ACC112 (cell line): ENCODE measurements around the gene PDE8A.

Experiments
- H2AFZ ChIP-seq: fragments of 200-600 bp; sonication (generic); one replicate; pipeline ENCODE4 v1.6.0; 2017; ENCODE audit warnings: antibody characterized with exemption, low read length; ENCODE audit not compliant: unreplicated experiment
- H3K27ac ChIP-seq: fragments of 200-600 bp; sonication (generic); 2 replicates; pipeline ENCODE4 v1.5.1; 2014; ENCODE audit warnings: low read depth, mild to moderate bottlenecking, antibody characterized with exemption, low read length, moderate library complexity
- H3K27me3 ChIP-seq: fragments of 200-600 bp; sonication (generic); 2 replicates; pipeline ENCODE4 v1.6.1; 2014; ENCODE audit warnings: mild to moderate bottlenecking, antibody characterized with exemption, low read length, moderate library complexity, mixed read lengths; ENCODE audit not compliant: insufficient read depth
- H3K36me3 ChIP-seq: fragments of 200-600 bp; sonication (generic); 2 replicates; pipeline ENCODE4 v1.6.1; 2016; ENCODE audit warnings: mild to moderate bottlenecking, antibody characterized with exemption, low read length, moderate library complexity, mixed read lengths; ENCODE audit not compliant: insufficient read depth
- H3K4me1 ChIP-seq: fragments of 200-600 bp; sonication (generic); one replicate; pipeline ENCODE4 v1.6.1; 2016; ENCODE audit warnings: low read length, mixed read lengths; ENCODE audit not compliant: insufficient read depth, unreplicated experiment, control insufficient read depth
- H3K4me3 ChIP-seq: fragments of 200-600 bp; sonication (generic); 2 replicates; pipeline ENCODE4 v1.5.1; 2014; ENCODE audit warnings: mild to moderate bottlenecking, low read depth, low read length
- H3K79me2 ChIP-seq: fragments of 200-600 bp; sonication (generic); one replicate; pipeline ENCODE4 v1.6.0; 2016; ENCODE audit warnings: low read length; ENCODE audit not compliant: control insufficient read depth, unreplicated experiment, insufficient read depth

Gene PDE8A

GRCh38 chr15:85034276-85034675, 52.6 kb downstream of the PDE8A start:
- peaks cover 30% of the 10 kb centered on the region for H3K79me2 ChIP-seq

GRCh38 chr15:85035980-85036379, 54.3 kb downstream of the PDE8A start:
- Histone ChIP-seq H3K27me3 (no peaks in the 10 kb centered on the region), H3K79me2 (peaks cover 17% of the 10 kb centered on the region), H3K27ac (no peak overlapping the region), H3K4me1 (no peaks in the 10 kb centered on the region), H2AFZ (no peak overlapping the region), H3K4me3 (no peak overlapping the region), H3K36me3 (no peaks in the 10 kb centered on the region)

More at GRCh38 chr15:85034276-85034675, 52.6 kb downstream of the PDE8A start:
- Histone ChIP-seq H2AFZ (no peak overlapping the region), H3K4me3 (no peak overlapping the region), H3K27ac (no peak overlapping the region), H3K4me1 (peaks cover 11% of the 10 kb centered on the region), H3K27me3 (no peaks in the 10 kb centered on the region), H3K36me3 (no peaks in the 10 kb centered on the region)

GRCh38 chr15:85036716-85037115, 55.1 kb downstream of the PDE8A start:
- H3K36me3 ChIP-seq = no peaks in the 10 kb centered on the region
- no peaks in the 10 kb centered on the region for H3K27me3 ChIP-seq
- H3K4me1 ChIP-seq = no peaks in the 10 kb centered on the region
- H2AFZ ChIP-seq = no peak overlapping the region
- H3K4me3 ChIP-seq = no peak overlapping the region
- H3K27ac ChIP-seq = no peak overlapping the region
- peaks cover 14% of the 10 kb centered on the region for H3K79me2 ChIP-seq

- no peak overlapping the region for H3K27ac ChIP-seq
- no peak overlapping the region for H3K4me3 ChIP-seq
- H2AFZ ChIP-seq = no peak overlapping the region
- H3K79me2 ChIP-seq = peaks cover 8% of the 10 kb centered on the region
- no peaks in the 10 kb centered on the region for H3K27me3 ChIP-seq
- H3K36me3 ChIP-seq = no peaks in the 10 kb centered on the region
- H3K4me1 ChIP-seq = no peaks in the 10 kb centered on the region
These were observed 56.0 kb downstream of the PDE8A start for GRCh38 chr15:85037641-85038040.

- H3K4me1 ChIP-seq = peaks cover 1% of the 10 kb centered on the region
- no peak overlapping the region for H3K4me3 ChIP-seq
- no peak overlapping the region for H2AFZ ChIP-seq
- H3K27ac ChIP-seq = no peak overlapping the region
- H3K27me3 ChIP-seq = no peaks in the 10 kb centered on the region
- no peaks in the 10 kb centered on the region for H3K36me3 ChIP-seq
- peaks cover 5% of the 10 kb centered on the region for H3K79me2 ChIP-seq
These were observed 59.6 kb downstream of the PDE8A start for GRCh38 chr15:85041230-85041629.

- H3K4me3 ChIP-seq = no peak overlapping the region
- H3K79me2 ChIP-seq = peaks cover 13% of the 10 kb centered on the region
- H2AFZ ChIP-seq = no peak overlapping the region
- H3K36me3 ChIP-seq = no peaks in the 10 kb centered on the region
- no peaks in the 10 kb centered on the region for H3K27me3 ChIP-seq
- H3K27ac ChIP-seq = no peak overlapping the region
- H3K4me1 ChIP-seq = peaks cover 13% of the 10 kb centered on the region
These were observed 62.7 kb downstream of the PDE8A start for GRCh38 chr15:85044251-85044853.

GRCh38 chr15:85044894-85045293, 63.2 kb downstream of the PDE8A start:
- no peak overlapping the region for H3K27ac ChIP-seq
- peaks cover 13% of the 10 kb centered on the region for H3K4me1 ChIP-seq
- no peaks in the 10 kb centered on the region for H3K36me3 ChIP-seq
- H3K27me3 ChIP-seq = no peaks in the 10 kb centered on the region
- H3K79me2 ChIP-seq = peaks cover 17% of the 10 kb centered on the region
- H3K4me3 ChIP-seq = no peak overlapping the region
- H2AFZ ChIP-seq = no peak overlapping the region

GRCh38 chr15:85045615-85046014, 64.0 kb downstream of the PDE8A start:
- no peaks in the 10 kb centered on the region for H3K36me3 ChIP-seq
- H3K4me3 ChIP-seq = no peak overlapping the region
- peaks cover 24% of the 10 kb centered on the region for H3K79me2 ChIP-seq
- H2AFZ ChIP-seq = no peak overlapping the region
- no peaks in the 10 kb centered on the region for H3K27me3 ChIP-seq
- H3K27ac ChIP-seq = no peak overlapping the region
- peaks cover 15% of the 10 kb centered on the region for H3K4me1 ChIP-seq

GRCh38 chr15:85047271-85047948, 65.8 kb downstream of the PDE8A start:
- peaks cover 16% of the 10 kb centered on the region for H3K4me1 ChIP-seq
- peak overlapping the region; percentile 84 for H3K27ac ChIP-seq
- H2AFZ ChIP-seq = no peak overlapping the region
- no peaks in the 10 kb centered on the region for H3K27me3 ChIP-seq
- peak overlapping the region; percentile 41 for H3K4me3 ChIP-seq
- H3K36me3 ChIP-seq = no peaks in the 10 kb centered on the region
- peaks cover 23% of the 10 kb centered on the region for H3K79me2 ChIP-seq

- Histone ChIP-seq H3K27ac (peak overlapping the region; percentile 84), H3K4me3 (no peak overlapping the region), H3K79me2 (peaks cover 23% of the 10 kb centered on the region), H2AFZ (no peak overlapping the region), H3K36me3 (no peaks in the 10 kb centered on the region), H3K27me3 (no peaks in the 10 kb centered on the region), H3K4me1 (peaks cover 16% of the 10 kb centered on the region)
These were observed 66.8 kb downstream of the PDE8A start for GRCh38 chr15:85048430-85048829.

GRCh38 chr15:85049805-85050204, 68.1 kb downstream of the PDE8A start:
- no peak overlapping the region for H2AFZ ChIP-seq
- H3K36me3 ChIP-seq = no peaks in the 10 kb centered on the region
- H3K79me2 ChIP-seq = peaks cover 23% of the 10 kb centered on the region
- no peaks in the 10 kb centered on the region for H3K27me3 ChIP-seq
- no peak overlapping the region for H3K4me3 ChIP-seq
- no peak overlapping the region for H3K27ac ChIP-seq
- H3K4me1 ChIP-seq = peaks cover 16% of the 10 kb centered on the region
